Astrocyte of the cerebellum (primary cell): ENCODE results near the gene LTA4H.
"Not testable (repeated sequence)": the region's sequence is repeated elsewhere in the genome, so short reads cannot be mapped to it uniquely, and the experiment has no call there.

Experiments
- DNase-seq: peaks from one replicate; pipeline ENCODE4 v3.0.0-alpha.2; 2011; ENCODE audit warnings: low read depth
- H3K4me3 ChIP-seq: 2 replicates; pipeline ENCODE4 v1.5.1; 2011; ENCODE audit warnings: mild to moderate bottlenecking, low read depth, low read length, moderate library complexity
- CTCF ChIP-seq: IDR thresholded peaks from 2 replicates; pipeline ENCODE4 v1.5.1; 2012; ENCODE audit warnings: low read length, low read depth, moderate library complexity, mild to moderate bottlenecking; ENCODE audit errors: missing control alignments
- in situ Hi-C: cut with HindIII; loops from 2 replicates; pipeline ENCODE4 v1.10.0; 2017; ENCODE audit warnings: low sequenced_read_pairs

LTA4H gene

DNA sequence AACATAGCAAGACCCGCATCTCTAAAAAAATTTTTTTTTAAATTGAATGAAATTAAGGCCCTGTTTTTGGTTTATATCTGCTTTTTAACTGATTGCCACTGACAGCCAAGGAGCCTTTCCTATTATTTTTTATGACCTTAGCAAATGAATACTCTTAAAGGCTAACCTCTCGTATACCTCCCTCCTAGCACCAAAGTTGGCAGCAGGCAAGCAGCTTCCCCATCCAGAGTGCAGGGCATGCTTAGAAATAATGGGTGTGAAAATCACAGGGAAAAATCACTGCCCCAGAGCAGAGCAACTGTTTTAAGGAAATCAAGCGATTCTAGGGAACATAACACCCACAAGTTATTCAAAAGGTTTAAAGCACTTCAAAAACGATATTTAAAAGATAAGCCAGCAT, 59.9 kb downstream of the LTA4H start:
- TF ChIP-seq CTCF = no peak
- DNase-seq = no peak
- in situ Hi-C loops = no loop called here
- no peak overlapping the region for H3K4me3 ChIP-seq

- no peak for TF ChIP-seq CTCF
- DNase-seq = no peak
- in situ Hi-C loops = no loop called here
- no peak overlapping the region for H3K4me3 ChIP-seq
Observed at GRCh38 chr12:95974358-95974757, 61.0 kb downstream of the LTA4H start.

- in situ Hi-C loops = no loop called here
- DNase-seq = no peak
- no peak for TF ChIP-seq CTCF
Observed at GRCh38 chr12:95972832-95973456, 62.4 kb downstream of the LTA4H start.

GRCh38 chr12:95970905-95971304, 64.5 kb downstream of the LTA4H start:
- TF ChIP-seq CTCF = no peak
- DNase-seq = no peak
- in situ Hi-C loops = no loop called here
- H3K4me3 ChIP-seq = no peak overlapping the region

More at GRCh38 chr12:95972832-95973456, 62.4 kb downstream of the LTA4H start:
- no peak overlapping the region for H3K4me3 ChIP-seq

DNA sequence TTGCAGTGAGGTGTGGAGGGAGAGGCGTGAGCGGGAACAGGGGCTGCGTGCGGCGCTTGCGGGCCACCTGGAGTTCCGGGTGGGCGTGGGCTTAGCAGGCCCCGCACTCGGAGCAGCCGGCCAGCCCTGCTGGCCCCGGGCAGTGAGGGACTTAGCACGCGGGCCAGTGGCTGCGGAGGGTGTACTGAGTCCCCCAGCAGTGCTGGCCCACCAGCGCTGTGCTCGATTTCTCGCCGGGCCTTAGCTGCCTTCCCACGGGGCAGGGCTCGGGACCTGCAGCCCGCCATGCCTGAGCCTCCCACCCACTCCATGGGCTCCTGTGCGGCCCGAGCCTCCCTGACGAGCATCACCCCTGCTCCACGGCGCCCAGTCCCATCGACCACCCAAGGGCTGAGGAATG, 66.3 kb downstream of the LTA4H start:
- H3K4me3 ChIP-seq, in situ Hi-C loops, DNase-seq: not testable (repeated sequence)

DNA sequence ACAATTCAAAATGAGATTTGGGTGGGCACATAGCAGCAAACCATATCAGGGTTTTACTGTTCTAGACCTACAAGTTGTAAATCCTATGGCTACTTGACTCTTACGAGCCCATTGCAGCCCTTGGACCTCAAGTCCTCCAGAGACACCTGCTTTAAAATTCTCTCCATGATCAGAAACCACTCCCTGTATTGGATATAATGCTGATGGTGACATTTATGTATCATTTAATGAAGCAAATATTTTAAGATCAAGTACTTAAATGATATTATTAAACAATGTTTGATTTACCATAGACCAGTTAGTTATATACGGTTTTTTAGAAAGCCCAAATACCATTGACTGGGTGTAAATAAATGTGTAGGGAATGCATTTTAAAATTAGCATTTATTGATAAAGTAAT, 68.1 kb downstream of the LTA4H start:
- TF ChIP-seq CTCF = no peak
- in situ Hi-C loops = no loop called here
- DNase-seq = no peak
- no peak overlapping the region for H3K4me3 ChIP-seq

- in situ Hi-C loops = no loop called here
- no peak overlapping the region for H3K4me3 ChIP-seq
- DNase-seq = no peak
- no peak for TF ChIP-seq CTCF
Observed at GRCh38 chr12:95966287-95966870, 69.0 kb downstream of the LTA4H start.
